DMS 273 (cell line): Measurements from ENCODE around the gene COL4A2.
A peak's percentile ranks its signal among the peaks of the same experiment; 100 is the strongest.

Experiments
- DNase-seq: peaks from one replicate; lab custom pipeline; 2025; ENCODE audit not compliant: unreplicated experiment; lab: John Stamatoyannopoulos, UW

The COL4A2 gene

DNA sequence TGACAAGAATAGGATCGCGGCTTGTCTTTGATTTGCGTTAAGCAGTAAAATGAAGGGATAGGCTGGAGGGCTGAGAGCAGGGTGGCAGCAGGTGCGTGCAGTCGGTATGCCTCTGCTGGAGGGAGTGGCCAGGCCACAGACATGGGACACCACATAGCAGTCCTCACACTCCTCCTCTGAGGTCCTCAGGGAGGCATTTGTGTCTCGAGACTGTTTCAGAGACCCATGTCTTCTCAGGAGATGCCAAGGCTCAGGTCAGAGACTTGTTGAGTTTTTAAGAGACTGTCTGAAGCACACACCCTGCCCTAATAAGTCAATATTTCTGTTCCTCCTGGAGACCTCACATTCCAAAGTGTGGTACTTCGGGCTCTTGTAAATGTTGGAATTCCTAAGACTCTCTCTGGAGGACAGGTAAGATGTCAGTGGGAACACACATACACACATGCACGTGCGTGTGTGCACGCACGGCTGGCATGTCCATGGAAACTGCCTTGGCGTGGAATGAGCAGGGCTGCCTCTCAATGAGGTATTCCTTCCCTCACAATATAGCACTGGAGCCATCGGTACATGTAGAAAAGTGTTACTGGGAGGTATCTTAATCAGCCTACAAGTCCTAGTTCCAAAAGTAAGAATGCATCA, 46.4 kb downstream of the COL4A2 start:
- DNase-seq, result no peak

- DNase-seq, result no peak
Measured at GRCh38 chr13:110354123-110354627, 47.1 kb downstream of the COL4A2 start.

GRCh38 chr13:110354715-110355473, 47.8 kb downstream of the COL4A2 start:
- no peak for DNase-seq

GRCh38 chr13:110356362-110356761, 49.3 kb downstream of the COL4A2 start:
- no peak for DNase-seq

DNA sequence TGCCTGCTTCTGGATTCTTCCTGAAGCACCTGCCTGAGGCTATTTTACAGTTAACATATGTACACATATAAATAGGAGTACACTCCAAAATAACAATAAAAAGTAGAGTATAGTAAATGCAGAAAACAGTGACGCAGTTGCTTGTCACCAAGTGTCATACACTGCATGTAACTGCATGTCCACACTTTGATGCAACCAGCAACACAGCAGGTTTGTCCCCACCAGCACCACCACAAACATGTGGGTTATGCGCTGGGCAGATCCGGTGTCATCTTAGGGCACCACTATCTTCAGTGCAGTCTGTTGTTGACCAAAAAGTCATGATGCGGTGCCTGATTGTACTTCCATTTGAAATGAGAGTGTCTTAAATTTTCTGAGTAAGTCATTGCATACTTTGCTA, 51.3 kb downstream of the COL4A2 start:
- no peak for DNase-seq

DNA sequence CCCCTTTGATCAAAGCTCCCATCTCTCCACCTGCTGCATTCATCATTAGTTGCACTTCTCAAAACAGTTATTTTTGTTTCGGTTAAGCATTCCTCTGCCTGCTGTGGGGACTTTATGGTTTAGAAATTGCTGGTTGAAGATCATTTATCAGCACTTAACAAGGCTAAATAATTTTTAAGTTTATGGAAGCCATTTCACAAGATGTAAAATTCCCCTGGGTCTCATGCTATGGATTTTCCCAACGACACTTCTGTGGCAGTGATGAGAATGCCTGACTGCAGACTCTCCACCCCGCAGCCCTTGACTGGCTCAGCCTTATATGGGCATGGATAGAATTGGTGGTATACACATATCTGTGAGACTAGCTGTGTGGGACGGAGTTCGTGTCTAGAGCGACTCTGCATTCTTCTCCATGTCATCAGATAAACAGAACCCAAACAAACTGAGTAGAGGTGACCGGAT, 52.8 kb downstream of the COL4A2 start:
- DNase-seq, result no peak

GRCh38 chr13:110360598-110360997, 53.5 kb downstream of the COL4A2 start:
- no peak for DNase-seq

GRCh38 chr13:110361365-110361911, 54.4 kb downstream of the COL4A2 start:
- no peak for DNase-seq

GRCh38 chr13:110363010-110363409, 55.9 kb downstream of the COL4A2 start:
- DNase-seq, result no peak

- no peak for DNase-seq
Measured at GRCh38 chr13:110364081-110364480, 57.0 kb downstream of the COL4A2 start.

DNA sequence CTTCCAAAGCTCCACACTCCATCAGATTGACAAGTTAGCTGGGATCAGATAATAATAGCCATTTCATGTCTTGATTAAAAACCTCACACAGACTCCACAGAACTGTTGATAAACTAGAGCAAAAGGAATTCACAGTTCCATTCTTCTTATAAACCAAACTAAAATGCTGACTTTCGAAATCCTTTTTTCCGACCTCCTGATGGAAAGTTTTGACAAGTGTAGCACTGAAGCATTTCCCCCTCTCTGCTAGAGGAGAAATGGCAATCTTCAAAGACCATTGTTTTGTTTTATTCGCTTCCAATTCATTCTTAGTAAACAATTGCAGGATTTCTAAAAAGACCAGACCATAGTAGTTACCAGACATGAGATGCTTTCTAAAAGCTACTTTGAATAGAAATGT, 58.8 kb downstream of the COL4A2 start:
- no peak for DNase-seq

DNA sequence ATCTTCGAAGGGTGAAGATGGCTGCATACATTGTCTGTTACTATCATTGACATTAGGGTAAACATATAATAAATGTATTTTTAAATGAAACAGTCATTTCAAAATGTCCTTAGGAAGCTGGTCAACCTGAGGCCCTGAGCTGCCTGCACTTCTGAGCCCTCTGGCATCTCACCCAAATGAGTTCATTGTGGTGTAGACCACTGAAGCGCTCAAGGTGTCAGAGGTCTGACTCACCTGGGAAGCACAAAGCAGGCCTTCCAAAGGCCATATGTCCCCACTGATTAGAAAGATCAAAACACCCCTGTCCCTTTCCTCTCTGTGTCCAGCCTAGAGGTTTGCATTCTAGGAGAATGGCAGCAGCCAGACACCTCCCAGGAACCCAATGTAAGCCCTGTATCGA, 59.6 kb downstream of the COL4A2 start:
- no peak for DNase-seq

DNA sequence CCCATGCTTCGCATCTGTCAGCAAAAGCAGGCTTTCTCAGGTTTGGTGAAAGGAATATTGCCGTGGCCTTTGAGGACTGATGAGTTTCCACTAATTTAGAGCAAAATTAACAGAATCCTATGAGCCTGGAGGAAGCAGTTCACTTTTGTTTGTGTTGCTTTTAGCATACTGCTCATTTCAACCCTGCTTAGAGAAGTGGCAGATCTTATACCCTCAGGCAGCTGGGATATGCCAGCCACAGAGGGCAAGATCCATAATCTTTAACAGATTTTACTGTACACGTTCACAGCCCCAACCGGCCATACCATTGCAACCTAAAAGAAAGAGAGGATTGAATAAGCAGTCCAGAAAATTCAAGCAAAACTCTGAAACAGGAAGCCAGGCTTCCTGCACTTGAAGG, 60.5 kb downstream of the COL4A2 start:
- no peak for DNase-seq

DNA sequence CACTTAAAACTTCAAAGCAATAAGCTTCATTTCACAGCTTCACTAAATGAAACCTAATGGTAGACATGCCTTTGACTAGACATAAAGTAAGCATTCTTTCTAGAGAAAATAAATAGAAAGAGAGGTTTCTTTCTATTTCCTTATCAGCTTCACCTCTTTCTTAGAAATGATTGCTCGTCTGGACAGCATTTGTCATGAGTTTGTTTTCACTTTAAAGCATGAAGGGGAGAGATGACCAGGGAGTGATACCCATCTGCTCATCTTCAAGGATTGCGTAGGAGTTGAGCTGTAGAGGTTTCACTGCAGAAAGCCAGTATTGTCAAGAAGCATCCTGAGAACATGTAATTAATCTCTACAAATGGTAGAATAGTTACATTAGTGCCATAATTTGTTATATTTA, 61.3 kb downstream of the COL4A2 start:
- no peak for DNase-seq

DNA sequence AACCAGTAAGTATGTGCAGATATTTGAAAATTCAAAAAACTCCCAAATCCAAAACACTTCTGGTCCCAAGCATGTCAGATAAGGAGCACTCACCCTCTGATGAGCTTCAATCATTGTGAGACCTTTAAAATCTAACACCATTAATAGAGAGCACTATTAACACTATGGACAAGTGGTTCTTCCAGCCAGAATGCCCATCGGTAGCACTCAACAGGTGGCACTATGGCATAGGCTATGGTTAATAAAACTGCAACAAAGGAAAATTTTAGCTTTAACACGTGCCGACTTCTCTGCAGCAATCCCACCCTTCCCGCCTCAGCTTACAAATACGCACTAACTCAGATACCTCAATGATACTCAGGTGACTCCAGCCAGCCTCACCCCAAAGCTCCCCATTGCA, 62.3 kb downstream of the COL4A2 start:
- DNase-seq, result no peak

DNA sequence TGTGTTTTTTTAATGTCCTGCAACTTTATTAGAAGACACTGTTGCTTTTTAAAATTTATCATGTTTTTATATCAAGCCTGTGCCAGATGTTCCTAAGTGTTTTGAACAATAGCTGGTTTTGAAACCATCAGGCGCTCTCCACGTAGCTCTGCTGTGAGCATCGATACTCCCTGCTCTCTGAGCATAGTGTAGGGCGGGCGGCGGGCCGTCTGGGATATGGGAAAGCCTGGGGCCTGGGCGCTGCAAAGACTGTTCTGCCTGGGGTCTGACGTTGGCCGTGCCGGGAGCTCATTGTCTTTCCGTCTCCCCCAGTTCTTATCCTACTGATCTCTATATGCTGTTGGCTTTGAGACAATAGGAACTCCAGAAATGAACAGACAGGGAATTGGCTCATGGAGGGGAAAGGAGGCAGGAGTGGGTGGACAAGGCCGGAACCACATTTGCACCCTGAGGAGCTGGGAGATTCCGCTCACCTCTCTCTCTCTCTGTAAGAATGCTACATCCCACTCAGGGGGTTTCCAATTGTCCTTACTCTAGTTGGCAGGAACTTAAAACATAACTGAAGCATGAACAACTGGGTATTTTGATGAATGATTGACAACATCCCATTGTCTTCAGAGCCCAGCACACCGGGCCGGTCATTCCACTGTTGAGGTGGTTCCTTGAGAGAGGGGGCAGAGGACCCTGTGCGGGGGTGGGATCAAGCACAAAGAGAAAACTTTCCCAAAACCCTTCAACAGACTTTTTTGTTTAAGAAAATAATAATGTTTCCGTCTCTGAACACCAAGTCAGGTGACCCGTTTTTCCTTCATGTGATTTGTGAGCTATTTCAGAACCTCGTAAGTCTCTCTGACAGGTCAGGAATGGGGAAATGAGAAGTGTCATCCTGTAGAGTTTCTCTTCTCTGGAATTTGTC, 64.7 kb downstream of the COL4A2 start:
- peak; percentile 2 for DNase-seq

GRCh38 chr13:110372676-110373075, 65.6 kb downstream of the COL4A2 start:
- DNase-seq, result no peak

- no peak for DNase-seq
Measured at GRCh38 chr13:110373617-110374016, 66.5 kb downstream of the COL4A2 start.

DNA sequence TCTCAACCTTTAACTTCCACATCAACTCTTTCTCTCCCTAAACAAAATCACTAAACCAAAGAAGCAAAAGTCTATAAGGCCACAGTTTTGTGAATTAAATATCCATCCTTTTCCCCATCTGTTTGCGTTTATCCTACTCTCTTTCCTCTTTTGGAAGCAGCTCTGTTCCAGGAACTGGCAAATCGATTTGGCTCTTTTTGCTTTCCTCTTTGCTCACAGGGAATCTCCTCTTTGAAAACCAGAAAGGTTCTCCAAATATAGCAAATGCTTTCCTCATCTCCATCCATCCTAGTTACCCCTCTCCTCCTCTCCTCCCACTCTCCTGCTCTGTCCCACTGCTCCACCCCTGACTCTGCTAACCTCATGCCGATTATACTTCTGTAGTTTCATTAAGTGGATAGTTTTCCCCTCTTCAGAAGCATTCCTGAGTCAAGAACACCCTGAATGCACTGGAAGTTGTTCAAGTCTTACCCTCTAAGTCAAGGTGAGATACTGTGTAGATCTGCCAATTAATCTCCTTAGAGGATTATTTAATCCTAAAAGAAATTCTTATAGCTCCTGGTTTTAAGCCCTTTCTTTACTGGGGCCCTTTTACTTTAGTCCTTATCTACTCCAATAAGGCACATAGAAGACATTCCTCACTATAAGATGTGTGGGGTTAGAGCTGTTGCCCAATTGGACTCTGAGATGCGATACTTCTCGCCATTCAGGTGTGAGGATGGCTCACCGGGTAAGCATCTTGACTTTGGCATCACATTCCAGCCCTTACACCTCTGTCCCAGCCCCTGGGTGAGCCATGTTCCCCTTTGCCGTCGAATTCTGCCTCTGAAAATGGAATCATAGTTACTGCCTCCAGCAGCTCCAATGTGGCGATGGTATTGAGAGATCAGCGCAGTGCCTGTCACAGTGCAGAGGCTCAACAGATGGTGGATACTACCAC, 67.6 kb downstream of the COL4A2 start:
- DNase-seq, result no peak

GRCh38 chr13:110376120-110376519, 69.0 kb downstream of the COL4A2 start:
- DNase-seq, result no peak
